Keratinocyte (primary cell): ENCODE measurements around the gene MED29. TPM values are rescaled to one million over a fixed set of nuclear protein-coding genes. Genes with fewer than 3 reads are reported as not detected.

Source experiments
- DNase-seq: peaks from one replicate; pipeline ENCODE4 v3.0.0-alpha.2; 2011; ENCODE audit warnings: low read depth, missing footprints, low spot score
- FAIRE-seq: peaks from 2 replicates; lab custom pipeline; 2011; peaks lifted over from hg19 to GRCh38; lab: Jason Lieb, UNC
- H2AFZ ChIP-seq: 2 replicates; pipeline ENCODE4 v1.6.0; 2012; ENCODE audit warnings: low read length, control low read depth, inconsistent platforms; ENCODE audit not compliant: control insufficient read depth
- H3K27ac ChIP-seq: 2 replicates; pipeline ENCODE4 v1.5.1; 2011; ENCODE audit warnings: low read length; ENCODE audit not compliant: control insufficient read depth, insufficient read depth
- H3K27me3 ChIP-seq: 3 replicates; pipeline ENCODE4 v1.6.0; 2011; ENCODE audit warnings: low read length; ENCODE audit not compliant: control insufficient read depth, insufficient read depth; ENCODE audit errors: extremely low read depth
- H3K36me3 ChIP-seq, 2 experiments: 2 replicates in 1 of 2; 3 replicates in 1 of 2; pipeline ENCODE4 v1.5.1; 2011; ENCODE audit warnings: low read length in 2 of 2, mild to moderate bottlenecking in 1 of 2; ENCODE audit not compliant: control insufficient read depth in 2 of 2, insufficient read depth in 2 of 2; ENCODE audit errors: extremely low read depth in 1 of 2
- H3K4me1 ChIP-seq: 3 replicates; pipeline ENCODE4 v1.5.1; 2011; ENCODE audit warnings: low read length; ENCODE audit not compliant: control insufficient read depth, insufficient read depth; ENCODE audit errors: extremely low read depth
- H3K4me2 ChIP-seq: 3 replicates; pipeline ENCODE4 v1.6.0; 2011; ENCODE audit warnings: low read depth, low read length; ENCODE audit not compliant: control insufficient read depth, insufficient read depth; ENCODE audit errors: extremely low read depth
- H3K4me3 ChIP-seq, 3 experiments: fragments of 200-600 bp in 1 of 3; sonication (generic) in 1 of 3; 2 replicates in 2 of 3; 3 replicates in 1 of 3; pipeline ENCODE4 v1.5.1; 2011 to 2016; ENCODE audit warnings: low read length in 3 of 3, mild to moderate bottlenecking in 3 of 3, control low read depth in 2 of 3, inconsistent platforms in 1 of 3, low read depth in 1 of 3, mixed read lengths in 1 of 3, mixed run types in 1 of 3, moderate library complexity in 1 of 3; ENCODE audit not compliant: control insufficient read depth in 2 of 3, insufficient read depth in 2 of 3; ENCODE audit errors: extremely low read depth in 1 of 3
- H3K79me2 ChIP-seq: 2 replicates; pipeline ENCODE4 v1.6.0; 2012; ENCODE audit warnings: low read length; ENCODE audit not compliant: control insufficient read depth, insufficient read depth
- H3K9ac ChIP-seq: 3 replicates; pipeline ENCODE4 v1.6.0; 2011; ENCODE audit warnings: low read length; ENCODE audit not compliant: control insufficient read depth, insufficient read depth; ENCODE audit errors: extremely low read depth
- H3K9me1 ChIP-seq: 3 replicates; pipeline ENCODE4 v1.6.0; 2011; ENCODE audit warnings: low read length; ENCODE audit not compliant: control insufficient read depth, insufficient read depth; ENCODE audit errors: extremely low read depth
- H3K9me3 ChIP-seq: 2 replicates; pipeline ENCODE4 v1.5.1; 2012; ENCODE audit warnings: low read depth, low read length; ENCODE audit not compliant: control insufficient read depth
- H4K20me1 ChIP-seq: 3 replicates; pipeline ENCODE4 v1.6.0; 2011; ENCODE audit warnings: low read length; ENCODE audit not compliant: control insufficient read depth, insufficient read depth; ENCODE audit errors: extremely low read depth
- CTCF ChIP-seq, 3 experiments: IDR thresholded peaks in 1 of 3; conservative IDR thresholded peaks in 1 of 3; optimal IDR thresholded peaks in 1 of 3; 2 replicates in 2 of 3; 3 replicates in 1 of 3; pipeline versions ENCODE3 to v1.5.1; 2011; ENCODE audit warnings: low read length in 3 of 3, mild to moderate bottlenecking in 3 of 3, moderate library complexity in 2 of 3, control low read depth in 1 of 3, inconsistent platforms in 1 of 3; ENCODE audit not compliant: insufficient read depth in 2 of 3; ENCODE audit errors: extremely low read depth in 1 of 3
- EZH2 ChIP-seq: IDR thresholded peaks from one replicate; pipeline ENCODE4 v1.6.1; 2012; ENCODE audit warnings: inconsistent platforms, mild to moderate bottlenecking, low read length, moderate library complexity
- dilution Hi-C: fragments of 300-500 bp; cut with MboI; formaldehyde crosslinking; loops from one replicate; pipeline ENCODE4 v1.7.0; 2020; ENCODE audit warnings: low sequenced_read_pairs; ENCODE audit not compliant: extremely low pct_ligation_motif_present
- polyA plus RNA-seq, 5 experiments: library from polyadenylated mRNA; depleted of rRNA in 3 of 5; stranded (reverse) in 3 of 5; stranded (forward) in 1 of 5; unstranded in 1 of 5; fragments of >200 nt; gene quantifications; 1 replicate in 1 of 5; 2 replicates in 3 of 5; 3 replicates in 1 of 5; pipeline versions ENCODE4 v1.2.1 to v1.2.3, GENCODE V29; 2011 to 2012; ENCODE audit warnings: missing spikeins in 2 of 5, low read depth in 1 of 5, low replicate concordance in 1 of 5

MED29 gene
- polyA plus RNA-seq, 1 donor (not counting 4 experiments of a cell fraction or from before 2014, with no cell fraction given), result 14.7 TPM

DNA sequence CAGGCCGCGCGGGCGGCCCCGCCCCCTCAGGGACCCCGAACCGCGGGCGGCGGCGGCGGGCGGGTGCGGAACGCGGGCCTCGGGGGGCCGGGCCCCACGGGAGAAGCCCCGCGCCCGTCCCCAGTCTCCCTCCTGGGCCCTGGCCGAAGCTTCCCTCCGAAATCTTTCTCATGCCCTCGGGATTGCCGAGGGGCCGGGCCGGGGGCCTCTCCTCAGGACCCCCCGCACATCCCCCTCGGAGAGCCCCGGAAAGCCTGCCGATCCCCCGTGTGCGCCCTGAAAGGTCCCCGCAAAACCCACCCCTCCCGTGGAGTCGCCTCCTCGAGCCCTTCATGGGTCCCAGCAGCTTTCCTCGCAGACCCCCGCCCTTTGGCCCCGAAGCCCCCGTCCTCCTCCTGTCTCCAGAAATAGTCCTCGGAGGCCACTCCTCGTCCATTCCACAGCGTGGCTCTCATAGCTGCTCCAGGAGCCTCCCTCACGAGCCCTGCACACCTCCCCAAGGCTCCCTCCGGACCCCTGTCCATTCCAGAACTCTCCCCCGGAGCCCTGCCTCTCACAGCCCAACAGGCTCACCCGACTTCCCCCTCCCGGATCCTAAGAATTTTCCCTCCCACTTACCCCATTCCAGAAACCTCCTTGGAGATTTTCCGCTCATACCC, 48.4 kb upstream of the MED29 start:
- Histone ChIP-seq H3K36me3 (peaks cover 3 to 5% of the 10 kb centered on the region in 2 experiments), H2AFZ (no peak overlapping the region), H3K4me3 (peak overlapping the region; percentile 80 to 91 (median 85)), H3K79me2 (peaks cover 42% of the 10 kb centered on the region), H3K9ac (peak overlapping the region; percentile 88), H3K9me3 (no peaks in the 10 kb centered on the region), H3K27ac (peak overlapping the region; percentile 69), H3K4me1 (peaks cover 12% of the 10 kb centered on the region), H3K27me3 (no peaks in the 10 kb centered on the region), H3K9me1 (peaks cover 2% of the 10 kb centered on the region), H4K20me1 (no peaks in the 10 kb centered on the region), H3K4me2 (peak overlapping the region; percentile 91)
- dilution Hi-C loops, result no loop called here
- FAIRE-seq, result no peak
- DNase-seq, result no peak
- TF ChIP-seq CTCF (optimal IDR thresholded peaks at IDR 0.05 in 1 of 3, IDR thresholded peaks at IDR 0.05 in 1 of 3, conservative IDR thresholded peaks at IDR 0.05 in 1 of 3; ENCODE audit: extremely low read depth in 1 of 3, insufficient read depth in 2 of 3, low read length in 3 of 3), result no peak
- TF ChIP-seq EZH2, result no peak

- Histone ChIP-seq H3K9ac (no peak overlapping the region), H3K4me1 (peaks cover 8% of the 10 kb centered on the region)
Measured at GRCh38 chr19:39345956-39346355, 45.2 kb upstream of the MED29 start.

More at GRCh38 chr19:39345956-39346355, 45.2 kb upstream of the MED29 start:
- Histone ChIP-seq H3K9me3 (no peaks in the 10 kb centered on the region), H3K27ac (no peak overlapping the region), H3K36me3 (peaks cover 13 to 16% of the 10 kb centered on the region in 2 experiments), H3K9me1 (peaks cover 2% of the 10 kb centered on the region), H3K4me2 (no peak overlapping the region), H2AFZ (no peak overlapping the region), H4K20me1 (no peaks in the 10 kb centered on the region), H3K27me3 (no peaks in the 10 kb centered on the region), H3K79me2 (peaks cover 50% of the 10 kb centered on the region), H3K4me3 (no peak overlapping the region)
- no peak for FAIRE-seq
- dilution Hi-C loops, result no loop called here
- DNase-seq, result no peak
- TF ChIP-seq EZH2 (no peak), CTCF (optimal IDR thresholded peaks at IDR 0.05 in 1 of 3, IDR thresholded peaks at IDR 0.05 in 1 of 3, conservative IDR thresholded peaks at IDR 0.05 in 1 of 3; ENCODE audit: extremely low read depth in 1 of 3, insufficient read depth in 2 of 3, low read length in 3 of 3) (peak in 1 of 3 experiments; percentile 10)
